H9 (cell line): ENCODE results near the gene KIF6. TPM values are rescaled to one million over a fixed set of nuclear protein-coding genes. Genes with fewer than 3 reads are reported as not detected.

Experiments
- DNase-seq: peaks from one replicate; pipeline ENCODE4 v3.0.0-alpha.2; 2017
- H2AFZ ChIP-seq: one replicate; pipeline ENCODE4 v1.6.1; 2013; ENCODE audit warnings: mild to moderate bottlenecking, low read length, control low read depth, moderate library complexity
- H2AK5ac ChIP-seq: 2 replicates; pipeline ENCODE4 v1.6.1; 2013; ENCODE audit warnings: low read length, control low read depth, mixed read lengths; ENCODE audit not compliant: insufficient read length
- H2BK120ac ChIP-seq: one replicate; pipeline ENCODE4 v1.6.1; 2013; ENCODE audit warnings: low read depth, mild to moderate bottlenecking, low read length, control low read depth, inconsistent platforms; ENCODE audit not compliant: poor library complexity, severe bottlenecking
- H2BK12ac ChIP-seq: 2 replicates; pipeline ENCODE4 v1.6.1; 2013; ENCODE audit warnings: low read length, control low read depth, mixed read lengths, low read depth; ENCODE audit not compliant: insufficient read length
- H2BK15ac ChIP-seq: 2 replicates; pipeline ENCODE4 v1.6.1; 2013; ENCODE audit warnings: low read depth, low read length, control low read depth
- H2BK20ac ChIP-seq: one replicate; pipeline ENCODE4 v1.6.1; 2013; ENCODE audit warnings: low read depth, mild to moderate bottlenecking, low read length, control low read depth, inconsistent platforms; ENCODE audit not compliant: poor library complexity, severe bottlenecking
- H2BK5ac ChIP-seq: 2 replicates; pipeline ENCODE4 v1.6.1; 2013; ENCODE audit warnings: low read length, control low read depth, mixed read lengths; ENCODE audit not compliant: insufficient read length
- H3K14ac ChIP-seq: 2 replicates; pipeline ENCODE4 v1.6.1; 2013; ENCODE audit warnings: low read length, control low read depth; ENCODE audit not compliant: insufficient read depth
- H3K18ac ChIP-seq: 2 replicates; pipeline ENCODE4 v1.6.1; 2013; ENCODE audit warnings: low read depth, mild to moderate bottlenecking, mixed read lengths, low read length, control low read depth; ENCODE audit not compliant: insufficient read length
- H3K23ac ChIP-seq: 2 replicates; pipeline ENCODE4 v1.6.1; 2013; ENCODE audit warnings: low read length, control low read depth, mixed read lengths, low read depth; ENCODE audit not compliant: insufficient read length
- H3K23me2 ChIP-seq: 2 replicates; pipeline ENCODE4 v1.6.1; 2013; ENCODE audit warnings: low read depth, mild to moderate bottlenecking, mixed read lengths, low read length, control low read depth; ENCODE audit not compliant: insufficient read length, poor library complexity, severe bottlenecking
- H3K27ac ChIP-seq: 2 replicates; pipeline ENCODE4 v1.5.1; 2013; ENCODE audit warnings: low read length, control low read depth, mixed read lengths, low read depth; ENCODE audit not compliant: insufficient read length
- H3K27me3 ChIP-seq: 2 replicates; pipeline ENCODE4 v1.6.1; 2013; ENCODE audit warnings: low read length, control low read depth, inconsistent platforms; ENCODE audit not compliant: insufficient read depth
- H3K4ac ChIP-seq: 2 replicates; pipeline ENCODE4 v1.6.1; 2013; ENCODE audit warnings: low read depth, mild to moderate bottlenecking, control low read depth, inconsistent platforms, low read length, moderate library complexity
- H3K4me1 ChIP-seq: 2 replicates; pipeline ENCODE4 v1.6.1; 2013; ENCODE audit warnings: low read length, control low read depth, inconsistent platforms; ENCODE audit not compliant: insufficient read depth
- H3K4me2 ChIP-seq: 2 replicates; pipeline ENCODE4 v1.6.1; 2013; ENCODE audit warnings: low read length, control low read depth, mixed read lengths; ENCODE audit not compliant: insufficient read length, insufficient read depth
- H3K56ac ChIP-seq: 2 replicates; pipeline ENCODE4 v1.6.1; 2013; ENCODE audit warnings: low read depth, mild to moderate bottlenecking, mixed read lengths, low read length, control low read depth; ENCODE audit not compliant: insufficient read length
- H3K79me1 ChIP-seq: 2 replicates; pipeline ENCODE4 v1.6.1; 2013; ENCODE audit warnings: low read depth, mild to moderate bottlenecking, moderate library complexity, low read length, control low read depth, inconsistent platforms; ENCODE audit not compliant: insufficient read depth, poor library complexity, severe bottlenecking
- H3K79me2 ChIP-seq: 2 replicates; pipeline ENCODE4 v1.6.1; 2013; ENCODE audit warnings: low read length, control low read depth, inconsistent platforms; ENCODE audit not compliant: insufficient read depth
- H3K9ac ChIP-seq: 2 replicates; pipeline ENCODE4 v1.6.1; 2013; ENCODE audit warnings: low read length, control low read depth, mixed read lengths; ENCODE audit not compliant: insufficient read length; ENCODE audit errors: extremely low read depth
- H3K9me3 ChIP-seq: one replicate; pipeline ENCODE4 v1.6.1; 2013; ENCODE audit warnings: low read depth, low read length, inconsistent platforms; ENCODE audit not compliant: control insufficient read depth
- H3T11ph ChIP-seq: one replicate; pipeline ENCODE4 v1.6.1; 2013; ENCODE audit warnings: mild to moderate bottlenecking, low read length, control low read depth, inconsistent platforms
- H4K20me1 ChIP-seq: one replicate; pipeline ENCODE4 v1.6.1; 2013; ENCODE audit not compliant: control insufficient read depth, insufficient read length, insufficient read depth
- H4K5ac ChIP-seq: 2 replicates; pipeline ENCODE4 v1.6.1; 2013; ENCODE audit warnings: low read depth, mild to moderate bottlenecking, mixed read lengths, low read length, control low read depth; ENCODE audit not compliant: insufficient read length
- H4K8ac ChIP-seq: replicated peaks from 2 replicates; pipeline ENCODE4 v1.6.1; 2013; ENCODE audit warnings: low read length, control low read depth, mixed read lengths, low read depth; ENCODE audit not compliant: insufficient read length
- H4K91ac ChIP-seq: 2 replicates; pipeline ENCODE4 v1.6.1; 2013; ENCODE audit warnings: low read depth, mild to moderate bottlenecking, moderate library complexity, mixed read lengths, low read length, control low read depth; ENCODE audit not compliant: insufficient read length
- H3K27ac Mint-ChIP-seq, 3 experiments: 2 replicates in 2 of 3; 3 replicates in 1 of 3; pipeline ENCODE4 v1.8.0; 2020 to 2021; ENCODE audit warnings: mixed read lengths in 3 of 3, mild to moderate bottlenecking in 1 of 3, moderate library complexity in 1 of 3
- H3K27me3 Mint-ChIP-seq: 2 replicates; pipeline ENCODE4 v1.8.0; 2021; ENCODE audit warnings: low read depth, mild to moderate bottlenecking, moderate library complexity, mixed read lengths
- H3K36me3 Mint-ChIP-seq, 3 experiments: 2 replicates in 2 of 3; 3 replicates in 1 of 3; pipeline ENCODE4 v1.8.0; 2020 to 2021; ENCODE audit warnings: low read depth in 3 of 3, mixed read lengths in 3 of 3; ENCODE audit not compliant: insufficient read depth in 1 of 3
- H3K4me1 Mint-ChIP-seq, 2 experiments: 2 replicates each; pipeline ENCODE4 v1.8.0; 2020; ENCODE audit warnings: mixed read lengths in 2 of 2
- H3K4me3 Mint-ChIP-seq, 2 experiments: 2 replicates in 1 of 2; 3 replicates in 1 of 2; pipeline ENCODE4 v1.8.0; 2020 to 2021; ENCODE audit warnings: mild to moderate bottlenecking in 2 of 2, mixed read lengths in 2 of 2, moderate library complexity in 1 of 2
- H3K9me3 Mint-ChIP-seq, 2 experiments: 2 replicates in 1 of 2; 3 replicates in 1 of 2; pipeline ENCODE4 v1.8.0; 2020; ENCODE audit warnings: mild to moderate bottlenecking in 2 of 2, mixed read lengths in 2 of 2, moderate library complexity in 1 of 2
- WGBS: extraction: QIAGEN DNeasy Blood & Tissue Kit; methylation state at CpG from one replicate; pipeline ENCODE4 v1.1.7; 2013; ENCODE audit warnings: missing lambda C conversion rate, low lambda C conversion rate, mixed read lengths; ENCODE audit not compliant: insufficient read length; ENCODE audit errors: extremely low coverage; 5-methylcytosine and 5-hydroxymethylcytosine counted together
- total RNA-seq: library from RNA; stranded (reverse); gene quantifications from 2 replicates; pipeline ENCODE4 v1.2.1, GENCODE V29; 2021
- TF ChIP-seq, protein P1 (sequence below): fragments of 200-600 bp; sonication (generic); conservative IDR thresholded peaks from 3 replicates; pipeline ENCODE4 v1.8.0; 2021; ENCODE audit warnings: antibody characterized with exemption, mild to moderate bottlenecking

Gene KIF6
- total RNA-seq, 1 experiment from 2014 or later = 0.63 TPM

DNA sequence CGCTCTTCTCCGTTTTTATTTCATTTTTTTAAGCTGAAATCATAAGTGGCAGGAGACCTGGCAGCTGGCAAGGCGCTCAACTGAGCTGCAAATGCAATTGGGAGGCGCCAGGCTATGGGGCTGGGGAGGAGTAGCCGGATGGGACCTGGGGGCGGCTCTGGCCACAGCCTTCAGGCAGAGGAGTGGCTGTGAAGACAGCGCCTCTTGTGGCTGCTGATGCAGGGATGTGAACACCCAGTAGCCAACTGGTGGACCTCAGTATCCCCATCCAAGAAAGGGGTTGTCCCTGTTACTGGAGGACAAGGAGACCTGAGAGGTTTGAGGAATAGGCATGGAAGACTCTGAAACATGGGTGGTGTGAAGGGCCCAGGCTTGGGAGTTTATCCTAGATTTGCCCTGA lies 423.6 kb downstream of the KIF6 start:
- Histone ChIP-seq H2AFZ (no peak overlapping the region), H3K18ac (no peak overlapping the region), H4K20me1 (no peaks in the 10 kb centered on the region), H3K23me2 (no peaks in the 10 kb centered on the region), H4K91ac (no peak overlapping the region), H3K9me3 (no peaks in the 10 kb centered on the region), H3K27me3 (no peaks in the 10 kb centered on the region), H4K8ac (no peak overlapping the region), H2BK12ac (no peak overlapping the region), H3K4me1 (0 out of 2 replicates have a peak, but pooled peaks cover 2% of the 10 kb centered on the region), H2BK120ac (no peak overlapping the region), H3K27ac (no peak overlapping the region), H4K5ac (no peak overlapping the region), H3K4ac (no peak overlapping the region), H2BK5ac (no peak overlapping the region), H2BK20ac (no peak overlapping the region), H3K23ac (no peak overlapping the region), H3K4me2 (no peak overlapping the region), H3T11ph (no peak overlapping the region), H3K9ac (no peak overlapping the region), H3K79me2 (no peaks in the 10 kb centered on the region), H2AK5ac (no peak overlapping the region), H3K79me1 (no peaks in the 10 kb centered on the region), H3K14ac (no peak overlapping the region), H2BK15ac (no peak overlapping the region), H3K56ac (no peak overlapping the region)
- no peaks in the 10 kb centered on the region; a peak in 1 of 5 replicates for H3K9me3 Mint-ChIP-seq
- WGBS = no CpG with 5 or more reads among the region's 7 CpGs
- peaks cover 24 to 26% of the 10 kb centered on the region in 2 experiments for H3K4me1 Mint-ChIP-seq
- H3K27me3 Mint-ChIP-seq = peaks cover 7% of the 10 kb centered on the region; the same call in 1 of the 2 replicates
- TF ChIP-seq, protein P1, sequence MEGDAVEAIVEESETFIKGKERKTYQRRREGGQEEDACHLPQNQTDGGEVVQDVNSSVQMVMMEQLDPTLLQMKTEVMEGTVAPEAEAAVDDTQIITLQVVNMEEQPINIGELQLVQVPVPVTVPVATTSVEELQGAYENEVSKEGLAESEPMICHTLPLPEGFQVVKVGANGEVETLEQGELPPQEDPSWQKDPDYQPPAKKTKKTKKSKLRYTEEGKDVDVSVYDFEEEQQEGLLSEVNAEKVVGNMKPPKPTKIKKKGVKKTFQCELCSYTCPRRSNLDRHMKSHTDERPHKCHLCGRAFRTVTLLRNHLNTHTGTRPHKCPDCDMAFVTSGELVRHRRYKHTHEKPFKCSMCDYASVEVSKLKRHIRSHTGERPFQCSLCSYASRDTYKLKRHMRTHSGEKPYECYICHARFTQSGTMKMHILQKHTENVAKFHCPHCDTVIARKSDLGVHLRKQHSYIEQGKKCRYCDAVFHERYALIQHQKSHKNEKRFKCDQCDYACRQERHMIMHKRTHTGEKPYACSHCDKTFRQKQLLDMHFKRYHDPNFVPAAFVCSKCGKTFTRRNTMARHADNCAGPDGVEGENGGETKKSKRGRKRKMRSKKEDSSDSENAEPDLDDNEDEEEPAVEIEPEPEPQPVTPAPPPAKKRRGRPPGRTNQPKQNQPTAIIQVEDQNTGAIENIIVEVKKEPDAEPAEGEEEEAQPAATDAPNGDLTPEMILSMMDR = peak; percentile 91
- no peak overlapping the region for H3K27ac Mint-ChIP-seq
- DNase-seq = peak; percentile 88
- no peak overlapping the region for H3K4me3 Mint-ChIP-seq
- no peaks in the 10 kb centered on the region for H3K36me3 Mint-ChIP-seq
